ENCODE results near the gene ARNT2. TPM values are rescaled to one million over a fixed set of nuclear protein-coding genes. Genes with fewer than 3 reads are reported as not detected.

ARNT2 gene
- total RNA-seq, 1 experiment from 2014 or later: 16.8 TPM

- H3K36me3 ChIP-seq (ENCODE audit: control insufficient read depth, insufficient read depth, low read length): no peaks in the 10 kb centered on the region
- H3K4me1 ChIP-seq (ENCODE audit: control insufficient read depth, insufficient read depth, low read length): peaks cover 10% of the 10 kb centered on the region
- H3K4me3 ChIP-seq (ENCODE audit: low read depth in 2 of 2, low read length in 2 of 2): no peak overlapping the region
- H3K27me3 ChIP-seq (ENCODE audit: control insufficient read depth, insufficient read depth, low read length): 0 out of 2 replicates have a peak, but pooled peaks cover 2% of the 10 kb centered on the region
- TF ChIP-seq POLR2AphosphoS5 (IDR thresholded peaks at IDR 0.05; ENCODE audit: low read depth, low read length) (no peak), SIN3A (IDR thresholded peaks at IDR 0.05; ENCODE audit: borderline replicate concordance, insufficient read depth, low read depth, low read length) (no peak), TCF7L2 (IDR thresholded peaks at IDR 0.05; ENCODE audit: low read depth, low read length) (no peak), REST (IDR thresholded peaks at IDR 0.05; ENCODE audit: insufficient read depth in 1 of 2, low read depth in 2 of 2, low read length in 1 of 2) (no peak)
- TF ChIP-seq, protein P1, sequence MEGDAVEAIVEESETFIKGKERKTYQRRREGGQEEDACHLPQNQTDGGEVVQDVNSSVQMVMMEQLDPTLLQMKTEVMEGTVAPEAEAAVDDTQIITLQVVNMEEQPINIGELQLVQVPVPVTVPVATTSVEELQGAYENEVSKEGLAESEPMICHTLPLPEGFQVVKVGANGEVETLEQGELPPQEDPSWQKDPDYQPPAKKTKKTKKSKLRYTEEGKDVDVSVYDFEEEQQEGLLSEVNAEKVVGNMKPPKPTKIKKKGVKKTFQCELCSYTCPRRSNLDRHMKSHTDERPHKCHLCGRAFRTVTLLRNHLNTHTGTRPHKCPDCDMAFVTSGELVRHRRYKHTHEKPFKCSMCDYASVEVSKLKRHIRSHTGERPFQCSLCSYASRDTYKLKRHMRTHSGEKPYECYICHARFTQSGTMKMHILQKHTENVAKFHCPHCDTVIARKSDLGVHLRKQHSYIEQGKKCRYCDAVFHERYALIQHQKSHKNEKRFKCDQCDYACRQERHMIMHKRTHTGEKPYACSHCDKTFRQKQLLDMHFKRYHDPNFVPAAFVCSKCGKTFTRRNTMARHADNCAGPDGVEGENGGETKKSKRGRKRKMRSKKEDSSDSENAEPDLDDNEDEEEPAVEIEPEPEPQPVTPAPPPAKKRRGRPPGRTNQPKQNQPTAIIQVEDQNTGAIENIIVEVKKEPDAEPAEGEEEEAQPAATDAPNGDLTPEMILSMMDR (IDR thresholded peaks at IDR 0.05): no peak
- no peak for DNase-seq (ENCODE audit: low read depth, low spot score)
- H3K9me3 ChIP-seq (ENCODE audit: control insufficient read depth, insufficient read depth, low read depth, low read length): no peaks in the 10 kb centered on the region
- ATAC-seq: no peak
- BruUV-seq (replicated peaks): no TSS peak
- in situ Hi-C loops (cut with HindIII; ENCODE audit: low pct_unique_long_range_greater_than_20kb, low sequenced_read_pairs) (no loop called here), intact Hi-C loops (cut with micrococcal nuclease; ENCODE audit: unreplicated experiment) (loop anchor here (5.0 to 10.0 kb wide), 2 partner anchors 106 to 514 kb away; no protein-coding TSS in a partner anchor)
- no peak overlapping the region for H3K27ac ChIP-seq (ENCODE audit: low read length)
- POLR2A ChIA-PET: interaction anchor here (0.6 kb wide), 1 partner anchor 67 kb away, joined by 3 read pairs; no protein-coding TSS in a partner anchor
- CTCF ChIA-PET: no interaction called here
Observed at GRCh38 chr15:80458580-80458979, 54.4 kb downstream of the ARNT2 start.

GRCh38 chr15:80459380-80459779 is 55.2 kb downstream of the ARNT2 start:
- 0 out of 2 replicates have a peak, but pooled peaks cover 2% of the 10 kb centered on the region for H3K27me3 ChIP-seq (ENCODE audit: control insufficient read depth, insufficient read depth, low read length)
- H3K36me3 ChIP-seq (ENCODE audit: control insufficient read depth, insufficient read depth, low read length): no peaks in the 10 kb centered on the region
- DNase-seq (ENCODE audit: low read depth, low spot score) (no peak), ATAC-seq (no peak)
- ChIA-PET POLR2A (no interaction called here), CTCF (no interaction called here)
- in situ Hi-C loops (cut with HindIII; ENCODE audit: low pct_unique_long_range_greater_than_20kb, low sequenced_read_pairs) (no loop called here), intact Hi-C loops (cut with micrococcal nuclease; ENCODE audit: unreplicated experiment) (loop anchor here (5.0 to 10.0 kb wide), 2 partner anchors 105 to 513 kb away; no protein-coding TSS in a partner anchor)
- H3K4me3 ChIP-seq (ENCODE audit: low read depth in 2 of 2, low read length in 2 of 2): no peak overlapping the region
- H3K27ac ChIP-seq (ENCODE audit: low read length): no peak overlapping the region
- BruUV-seq (replicated peaks): no TSS peak
- TF ChIP-seq, protein P1 (IDR thresholded peaks at IDR 0.05): no peak
- TF ChIP-seq TCF7L2 (IDR thresholded peaks at IDR 0.05; ENCODE audit: low read depth, low read length): no peak
- TF ChIP-seq REST (IDR thresholded peaks at IDR 0.05; ENCODE audit: insufficient read depth in 1 of 2, low read depth in 2 of 2, low read length in 1 of 2): no peak
- TF ChIP-seq POLR2AphosphoS5 (IDR thresholded peaks at IDR 0.05; ENCODE audit: low read depth, low read length): no peak
- no peak for TF ChIP-seq SIN3A (IDR thresholded peaks at IDR 0.05; ENCODE audit: borderline replicate concordance, insufficient read depth, low read depth, low read length)
- H3K9me3 ChIP-seq (ENCODE audit: control insufficient read depth, insufficient read depth, low read depth, low read length): no peaks in the 10 kb centered on the region
- peaks cover 10% of the 10 kb centered on the region for H3K4me1 ChIP-seq (ENCODE audit: control insufficient read depth, insufficient read depth, low read length)
